ENCODE results near the gene CDH23. TPM values are rescaled to one million over a fixed set of nuclear protein-coding genes. Genes with fewer than 3 reads are reported as not detected.

The CDH23 gene
- total and polyA plus RNA-seq, 2 of the 8 experiments (the other 6 are each of a cell fraction or from before 2014, with no cell fraction given): 1.9 to 4.9 TPM

DNA sequence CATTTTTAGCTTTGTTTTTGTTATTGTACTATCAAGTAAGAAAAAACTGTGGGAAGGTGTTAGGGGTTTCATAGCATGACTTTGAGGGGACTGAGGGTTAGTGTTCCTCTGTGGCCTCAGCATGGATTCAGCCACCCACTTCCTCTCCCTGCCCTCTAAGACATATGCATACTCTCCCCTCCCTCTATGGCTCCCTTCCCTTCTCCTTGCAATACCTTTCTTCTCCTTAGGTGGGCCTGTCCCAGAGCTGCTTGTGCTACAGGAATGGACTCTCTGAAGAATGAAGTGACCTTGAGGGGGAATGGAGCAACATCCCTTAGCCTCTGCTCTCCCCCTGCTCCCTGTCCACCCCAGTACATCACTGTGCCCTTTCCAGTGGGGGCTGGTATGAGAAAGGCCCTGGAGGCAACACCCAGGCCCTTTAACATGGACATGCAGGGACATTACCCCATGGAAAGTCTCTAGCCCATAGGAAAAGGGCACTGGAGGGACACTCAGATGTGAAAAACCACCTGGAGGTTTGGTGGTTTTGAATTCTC, 22.4 kb downstream of the CDH23 start:
- H4K20me1 ChIP-seq (replicated peaks in 1 of 2; ENCODE audit: control insufficient read depth in 1 of 2, insufficient read depth in 2 of 2, low read length in 2 of 2): peaks cover 0 to 3% of the 10 kb centered on the region in 2 experiments
- ChIA-PET POLR2A (ENCODE audit: partially characterized antibody) (interaction anchor here (1.4 to 1.9 kb wide), 2 partner anchors 10 kb away, joined by 4 to 5 read pairs; no protein-coding TSS in a partner anchor), CTCF (ENCODE audit: partially characterized antibody) (interaction anchor here (0.6 to 12.2 kb wide), 11 partner anchors 11 to 289 kb away, joined by 3 to 87 read pairs (median 3); no protein-coding TSS in a partner anchor)
- DNase-seq (ENCODE audit: low read depth in 1 of 2, low spot score in 2 of 2) (peak in 1 of 2 experiments; percentile 31), FAIRE-seq (no peak)
- no peak overlapping the region for H2AFZ ChIP-seq (ENCODE audit: low read length)
- no peak overlapping the region for H3K4me3 ChIP-seq (ENCODE audit: extremely low read depth in 1 of 4, insufficient read depth in 2 of 4, low read depth in 3 of 4, low read length in 4 of 4)
- H3K4ac ChIP-seq (replicated peaks; ENCODE audit: insufficient read length, low read depth, low read length): no peak overlapping the region
- no peak overlapping the region for H2BK5ac ChIP-seq (ENCODE audit: low read depth, low read length)
- no peaks in the 10 kb centered on the region for H3K79me2 ChIP-seq (ENCODE audit: control insufficient read depth in 1 of 2, insufficient read depth in 2 of 2, low read length in 2 of 2)
- no peak overlapping the region for H3K9ac ChIP-seq (replicated peaks in 1 of 4; ENCODE audit: extremely low read depth in 1 of 4, low read depth in 3 of 4, low read length in 3 of 4)
- H3K56ac ChIP-seq (replicated peaks; ENCODE audit: insufficient read length, low read depth, low read length): no peak overlapping the region
- no peak overlapping the region for H2BK120ac ChIP-seq (replicated peaks; ENCODE audit: low read depth, low read length)
- no peaks in the 10 kb centered on the region for H3K9me3 ChIP-seq (ENCODE audit: insufficient read depth in 2 of 2, low read depth in 1 of 2, low read length in 1 of 2)
- no peak overlapping the region for H2BK20ac ChIP-seq (ENCODE audit: low read length)
- no peak overlapping the region for H3K14ac ChIP-seq (ENCODE audit: insufficient read length)
- H3K36me3 ChIP-seq (ENCODE audit: control insufficient read depth in 2 of 4, insufficient read depth in 4 of 4, low read length in 3 of 4): no peaks in the 10 kb centered on the region
- H4K8ac ChIP-seq (ENCODE audit: extremely low read depth, insufficient read depth, low read length): no peak overlapping the region
- H4K91ac ChIP-seq (replicated peaks; ENCODE audit: insufficient read length, low read length): no peak overlapping the region
- H3K18ac ChIP-seq (ENCODE audit: extremely low read depth, low read length): no peak overlapping the region
- no peak overlapping the region for H3K27ac ChIP-seq (ENCODE audit: low read depth, low read length)
- H2BK12ac ChIP-seq (ENCODE audit: low read depth, low read length): no peak overlapping the region
- H3K4me2 ChIP-seq (ENCODE audit: insufficient read depth in 1 of 2, low read depth in 2 of 2, low read length in 2 of 2): no peak overlapping the region
- H3K23me2 ChIP-seq (ENCODE audit: low read depth, low read length): peaks cover 3% of the 10 kb centered on the region; the same call in 1 of the 2 replicates
- H2AK5ac ChIP-seq (ENCODE audit: low read depth, low read length): no peak overlapping the region
- no peak overlapping the region for H2BK15ac ChIP-seq (ENCODE audit: low read length)
- H3K79me1 ChIP-seq (ENCODE audit: low read depth, low read length): no peaks in the 10 kb centered on the region
- no peaks in the 10 kb centered on the region for H3K4me1 ChIP-seq (replicated peaks in 1 of 4; ENCODE audit: control insufficient read depth in 3 of 4, insufficient read depth in 4 of 4, low read length in 3 of 4)
- peaks cover 0 to 4% (median under 1%) of the 10 kb centered on the region in 4 experiments; a peak in 3 of 7 replicates for H3K27me3 ChIP-seq (replicated peaks in 1 of 4; ENCODE audit: control insufficient read depth in 3 of 4, extremely low read depth in 1 of 4, insufficient read depth in 3 of 4, low read length in 3 of 4)
- no peak overlapping the region for H3K23ac ChIP-seq (ENCODE audit: insufficient read length)
- no peak overlapping the region for H4K5ac ChIP-seq (ENCODE audit: insufficient read length, low read depth, low read length)
- TF ChIP-seq GTF2F1 (IDR thresholded peaks at IDR 0.05; ENCODE audit: borderline replicate concordance, low read depth, low read length) (no peak), SAP30 (IDR thresholded peaks at IDR 0.05; ENCODE audit: insufficient read depth, insufficient replicate concordance, low read length) (no peak), NANOG (IDR thresholded peaks at IDR 0.05; ENCODE audit: insufficient read depth, low read depth, low read length, poor library complexity, severe bottlenecking) (no peak), ZNF274 (IDR thresholded peaks at IDR 0.05; ENCODE audit: borderline replicate concordance, extremely low read depth, low read length) (no peak), CBX8 (IDR thresholded peaks at IDR 0.05; ENCODE audit: borderline replicate concordance, low read depth, low read length) (no peak), POU5F1 (IDR thresholded peaks at IDR 0.05; ENCODE audit: low read depth, low read length) (no peak), SP4 (IDR thresholded peaks at IDR 0.05; ENCODE audit: low read length) (no peak), CTBP2 (IDR thresholded peaks at IDR 0.05; ENCODE audit: borderline replicate concordance, insufficient read depth, insufficient read length, low read length) (no peak), POLR2A (IDR thresholded peaks at IDR 0.05; ENCODE audit: control extremely low read depth in 1 of 2, low read depth in 2 of 2, low read length in 2 of 2) (no peak), JUND (IDR thresholded peaks at IDR 0.05; ENCODE audit: low read length) (no peak), CREB1 (IDR thresholded peaks at IDR 0.05) (no peak), RFX5 (IDR thresholded peaks at IDR 0.05; ENCODE audit: borderline replicate concordance, low read depth, low read length) (no peak)
- TF ChIP-seq, protein P1, sequence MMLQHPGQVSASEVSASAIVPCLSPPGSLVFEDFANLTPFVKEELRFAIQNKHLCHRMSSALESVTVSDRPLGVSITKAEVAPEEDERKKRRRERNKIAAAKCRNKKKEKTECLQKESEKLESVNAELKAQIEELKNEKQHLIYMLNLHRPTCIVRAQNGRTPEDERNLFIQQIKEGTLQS (IDR thresholded peaks at IDR 0.05; ENCODE audit: insufficient read depth, low read depth, low read length): no peak
- TF ChIP-seq, protein P2, sequence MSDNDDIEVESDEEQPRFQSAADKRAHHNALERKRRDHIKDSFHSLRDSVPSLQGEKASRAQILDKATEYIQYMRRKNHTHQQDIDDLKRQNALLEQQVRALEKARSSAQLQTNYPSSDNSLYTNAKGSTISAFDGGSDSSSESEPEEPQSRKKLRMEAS (IDR thresholded peaks at IDR 0.05): no peak
